ENCODE results near the gene ZNF410.
"Not testable (repeated sequence)": the region's sequence is repeated elsewhere in the genome, so short reads cannot be mapped to it uniquely, and the experiment has no call there.

Gene ZNF410

DNA sequence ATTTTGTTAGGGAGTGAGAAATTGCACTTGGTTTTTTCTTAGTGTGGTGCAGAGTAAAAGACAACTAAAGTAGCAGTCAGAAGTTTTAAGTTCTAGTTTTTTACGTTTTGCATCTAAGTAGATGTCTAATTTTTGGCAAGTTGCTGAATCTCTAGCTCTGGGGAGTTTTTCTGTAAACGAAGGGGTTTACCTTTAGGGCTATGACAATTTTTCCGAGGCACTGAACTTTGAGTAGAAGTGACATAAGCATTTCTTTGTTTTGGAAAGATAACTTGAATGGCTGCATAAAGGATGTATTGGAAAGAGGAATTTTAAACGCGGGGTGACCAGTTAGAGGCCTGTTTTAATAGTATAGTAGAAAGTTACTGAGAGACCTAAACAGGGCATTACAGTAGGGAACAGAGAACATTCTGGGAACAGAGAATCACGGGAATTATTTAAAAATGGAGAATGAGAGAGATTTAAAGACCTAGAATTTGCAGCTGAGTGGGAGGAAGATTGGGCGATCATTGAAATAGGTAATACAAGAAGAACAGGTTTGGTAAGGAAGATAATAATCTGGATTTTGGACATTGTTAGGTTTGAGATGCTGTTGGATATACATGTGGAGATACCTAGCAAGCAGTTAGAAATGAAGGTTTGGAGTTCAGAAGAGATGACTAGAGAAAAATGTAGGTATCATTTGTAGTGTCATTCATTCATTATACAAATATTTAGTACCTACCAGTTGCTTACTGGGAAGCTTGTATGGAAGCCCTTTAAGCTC, 1.2 kb downstream of the ZNF410 start:
- no peak for DNase-seq

DNA sequence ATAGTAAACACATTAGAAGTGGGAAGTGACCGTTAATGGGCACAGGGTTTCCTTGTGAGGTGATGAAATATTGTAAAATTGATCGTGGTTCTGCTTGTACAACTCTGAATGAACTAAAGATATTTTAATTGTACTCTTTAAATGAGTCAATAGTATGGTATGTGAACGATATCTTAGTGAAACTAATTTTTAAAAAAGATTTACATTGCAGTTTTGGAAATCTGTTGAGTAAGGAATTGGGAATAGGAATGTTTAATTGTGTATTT, 1.7 kb downstream of the ZNF410 start:
- peak; percentile 36 for DNase-seq

DNA sequence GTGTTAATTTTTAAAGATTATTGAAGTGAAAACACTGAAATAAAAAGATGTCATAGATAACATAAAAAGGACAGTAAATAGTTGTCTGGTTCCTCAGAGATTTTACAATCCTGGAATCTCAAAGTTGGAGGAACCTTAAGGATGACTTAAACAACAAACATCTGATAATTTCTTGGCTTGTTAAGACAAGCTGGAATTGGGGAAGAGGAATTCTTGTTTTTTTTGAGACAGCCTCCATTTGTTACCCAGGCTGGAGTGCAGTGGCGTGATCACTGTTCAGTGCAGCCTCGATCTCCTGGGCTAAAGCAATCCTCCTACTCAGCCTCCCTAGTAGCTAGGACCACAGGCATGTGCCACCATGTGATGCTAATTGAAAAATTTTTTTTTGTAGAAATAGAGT, 2.3 kb downstream of the ZNF410 start:
- DNase-seq, result peak; percentile 44

DNA sequence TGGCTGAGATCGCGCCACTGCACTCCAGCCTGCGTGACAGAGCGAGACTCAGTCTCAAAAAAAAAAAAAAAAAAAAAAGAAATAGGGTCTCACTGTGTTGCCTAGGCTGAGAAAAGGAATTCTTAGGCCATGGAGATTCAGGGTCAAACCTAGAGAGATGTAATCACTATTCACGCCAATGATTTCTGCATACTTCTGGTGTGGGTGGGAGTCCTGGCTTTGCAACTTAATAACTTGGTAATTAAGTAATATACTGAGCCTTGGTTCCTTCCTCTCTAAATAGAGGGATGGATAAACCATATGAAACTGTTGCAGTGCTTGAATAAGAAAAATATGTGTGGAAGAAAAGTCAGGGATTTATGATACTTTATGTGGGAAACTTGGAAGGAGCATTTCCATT, 2.7 kb downstream of the ZNF410 start:
- DNase-seq, result no peak

DNA sequence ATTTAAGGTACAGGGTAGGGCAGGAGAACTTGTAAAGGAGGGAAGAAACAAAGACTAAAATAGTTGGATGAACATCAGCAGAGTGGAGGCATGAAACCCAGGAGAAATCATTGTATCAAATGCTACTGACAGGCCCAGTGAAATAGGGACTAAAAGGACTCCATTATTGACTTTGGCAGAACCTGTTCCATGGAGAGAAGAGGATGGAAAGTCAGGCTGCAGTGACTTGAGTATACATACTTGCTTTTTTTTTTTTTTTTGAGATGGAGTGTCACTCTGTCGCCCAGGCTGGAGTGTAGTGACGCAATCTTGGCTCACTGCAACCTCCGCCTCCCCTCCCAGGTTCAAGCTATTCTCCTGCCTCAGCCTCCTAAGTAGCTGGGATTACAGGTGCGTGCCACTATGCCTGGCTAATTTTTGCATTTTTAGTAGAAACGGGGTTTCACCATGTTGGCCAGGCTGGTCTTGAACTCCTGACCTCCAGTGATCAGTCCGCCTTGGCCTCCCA, 7.6 kb downstream of the ZNF410 start:
- DNase-seq, result not testable (repeated sequence)

DNA sequence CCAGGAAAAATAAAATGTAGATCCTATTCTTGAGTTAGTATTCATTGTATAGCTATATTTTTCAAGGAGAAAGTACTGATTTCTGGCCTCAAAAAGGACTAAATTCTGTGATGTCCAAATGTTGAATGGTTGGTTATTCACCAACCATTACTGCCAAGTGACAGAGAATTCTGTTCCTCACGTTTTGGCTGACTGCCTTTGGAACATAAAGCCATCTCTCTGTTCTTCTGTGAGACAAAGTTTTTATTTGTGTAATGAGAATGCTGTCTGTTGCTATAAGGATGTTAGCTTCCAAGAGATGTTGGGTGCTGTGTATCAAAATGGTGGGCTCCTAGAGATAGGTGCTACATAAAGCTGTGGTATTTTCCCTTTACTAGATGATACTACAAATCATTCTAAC, 9.3 kb downstream of the ZNF410 start:
- DNase-seq, result no peak

DNA sequence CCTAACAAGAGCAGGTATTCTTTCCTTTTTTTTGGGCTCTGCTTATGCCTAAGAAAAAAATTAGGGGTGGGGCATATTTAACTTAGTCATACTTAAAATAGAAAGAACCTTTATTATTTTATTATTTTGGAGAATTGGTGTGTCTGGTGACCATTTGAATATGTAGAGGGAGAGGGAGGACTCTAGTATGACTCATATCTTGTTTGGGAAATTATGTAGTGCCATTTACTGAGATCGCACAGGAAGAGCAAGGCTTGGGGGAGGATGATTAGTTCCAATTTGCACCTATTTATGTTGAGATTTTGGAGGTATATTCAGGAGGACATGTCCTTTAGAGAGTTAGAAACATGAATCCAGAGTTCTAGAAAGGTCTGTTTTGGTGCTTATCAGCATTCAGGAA, 9.9 kb downstream of the ZNF410 start:
- DNase-seq, result no peak

DNA sequence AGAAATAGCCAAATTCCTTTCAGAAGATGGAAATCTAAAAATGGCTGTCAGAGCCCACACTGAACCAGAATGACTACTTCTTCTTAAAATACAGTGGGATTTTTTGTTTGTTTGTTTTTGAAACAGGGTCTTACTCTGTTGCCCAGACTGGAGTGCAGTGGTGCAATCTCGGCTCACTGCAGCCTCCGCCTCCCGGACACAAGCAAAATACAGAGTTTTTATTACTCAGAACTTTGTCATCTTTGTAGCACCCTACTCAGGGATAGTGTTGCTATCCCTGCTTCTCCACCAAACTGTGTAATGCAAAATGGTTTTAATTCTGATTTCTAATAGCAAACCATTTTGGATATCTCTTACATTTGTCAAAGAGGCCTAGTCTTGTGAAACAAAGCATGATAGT, 16.4 kb downstream of the ZNF410 start:
- DNase-seq, result no peak

DNA sequence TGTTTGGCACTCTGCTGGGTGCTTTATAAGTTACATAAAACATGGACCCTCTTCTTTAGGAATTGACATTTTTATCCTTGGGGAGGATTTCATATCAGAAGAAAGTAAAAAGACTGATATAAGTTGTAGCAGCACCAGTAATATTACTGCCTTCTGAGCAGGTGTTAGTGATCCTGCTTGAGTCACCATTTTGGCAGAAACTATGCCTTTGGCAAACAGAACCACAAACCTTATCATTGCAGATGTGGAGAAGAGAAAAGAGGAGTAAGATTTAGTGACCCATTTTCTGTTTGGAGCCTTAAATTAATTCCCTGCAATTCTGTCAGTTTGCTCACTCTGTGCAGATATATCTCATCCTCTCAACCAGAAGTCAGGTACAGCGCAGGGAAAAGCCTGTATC, 23.0 kb downstream of the ZNF410 start:
- no peak for DNase-seq

DNA sequence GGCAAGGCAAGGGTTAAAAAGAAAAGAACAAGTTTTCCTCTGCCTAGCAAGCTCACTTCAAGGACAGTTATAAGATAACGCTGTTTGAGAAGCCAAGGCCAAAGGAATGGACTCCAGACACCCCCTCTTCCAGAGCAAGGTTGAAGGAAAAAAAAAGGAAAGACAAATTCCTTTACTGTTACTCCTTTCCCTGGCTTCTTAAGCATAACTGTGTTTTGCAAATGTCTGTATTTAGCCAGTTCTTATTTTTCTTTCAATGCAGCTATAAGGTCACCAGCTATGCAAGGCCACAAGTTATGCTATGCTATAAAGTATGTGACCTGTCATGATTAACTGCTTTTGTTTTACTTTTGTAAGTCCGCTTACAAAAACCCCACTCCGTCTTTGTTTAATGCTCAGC, 26.6 kb downstream of the ZNF410 start:
- peak; percentile 6 for DNase-seq

DNA sequence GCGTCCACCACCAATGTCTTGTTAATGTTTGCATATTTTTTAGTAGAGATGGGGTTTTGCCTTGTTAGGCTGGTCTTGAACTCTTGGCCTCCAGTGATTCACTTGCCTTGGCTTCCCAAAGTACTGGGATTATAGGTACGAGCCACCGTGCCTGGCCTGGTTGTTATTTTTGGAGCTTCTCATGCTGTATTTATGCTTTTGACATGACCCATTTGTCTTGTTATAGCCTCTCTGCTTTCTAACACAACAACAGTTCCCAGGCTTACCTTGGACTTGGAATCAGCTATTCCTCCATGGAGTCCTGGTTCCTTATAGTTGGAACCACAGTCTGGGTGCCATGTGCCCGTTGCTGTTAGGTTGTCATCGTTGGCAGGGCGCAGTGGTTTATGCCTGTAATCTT, 29.7 kb downstream of the ZNF410 start:
- no peak for DNase-seq

DNA sequence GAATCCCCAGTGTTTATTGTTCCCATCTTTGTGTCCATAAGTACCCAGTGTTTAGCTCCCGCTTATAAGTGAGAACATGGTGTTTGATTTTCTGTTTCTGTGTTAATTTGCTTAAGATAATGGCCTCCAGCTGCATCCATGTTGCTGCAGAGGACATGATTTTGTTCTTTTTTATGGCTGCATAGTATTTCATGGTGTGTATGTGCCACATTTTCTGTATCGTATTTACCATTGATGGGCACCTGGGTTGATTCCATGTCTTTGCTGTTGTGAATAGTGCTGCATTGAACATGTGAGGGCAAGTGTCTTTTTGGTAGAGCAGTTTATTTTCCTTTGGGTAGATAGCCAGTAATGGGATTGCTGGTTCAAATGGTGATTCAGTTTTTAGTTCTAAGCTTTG, 32.8 kb downstream of the ZNF410 start:
- DNase-seq, result not testable (repeated sequence)

DNA sequence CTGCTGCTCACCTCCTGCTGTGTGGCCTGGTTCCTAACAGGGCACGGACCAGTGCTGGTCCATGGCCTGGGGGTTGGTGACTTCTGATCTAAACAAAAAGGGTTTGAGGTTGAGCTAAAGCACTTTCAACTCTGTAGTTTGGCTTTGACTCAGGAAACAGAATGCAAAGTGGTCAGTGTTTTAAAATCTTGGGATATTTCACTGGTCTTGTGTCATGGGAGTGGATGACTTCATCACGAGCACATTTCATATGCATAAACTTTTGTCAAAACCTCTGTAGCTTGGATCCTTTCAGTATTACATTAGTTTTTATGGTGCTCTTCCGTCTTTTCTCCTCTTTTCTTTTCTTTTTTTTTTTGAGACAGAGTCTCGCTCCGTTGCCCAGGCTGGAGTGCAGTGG, 37.7 kb downstream of the ZNF410 start:
- no peak for DNase-seq

DNA sequence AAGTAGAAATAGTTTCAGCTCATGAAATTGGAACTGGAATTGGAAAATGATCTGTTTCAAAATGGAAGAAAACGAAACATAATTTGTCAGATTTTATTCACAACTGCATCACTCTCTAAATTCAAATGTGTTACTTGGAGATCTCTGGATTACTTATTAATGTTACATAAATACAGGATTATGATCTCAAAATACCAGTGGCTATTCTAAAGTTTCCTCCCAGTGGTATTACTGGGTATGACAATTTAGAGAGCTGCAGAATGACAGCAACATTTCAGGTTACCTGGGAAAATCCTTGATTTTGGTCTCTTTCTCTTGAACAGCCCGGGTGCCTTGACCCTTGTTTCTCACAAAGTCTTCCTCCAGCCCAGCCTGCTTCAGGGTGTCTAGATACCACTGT, 49.0 kb downstream of the ZNF410 start:
- DNase-seq, result no peak

DNA sequence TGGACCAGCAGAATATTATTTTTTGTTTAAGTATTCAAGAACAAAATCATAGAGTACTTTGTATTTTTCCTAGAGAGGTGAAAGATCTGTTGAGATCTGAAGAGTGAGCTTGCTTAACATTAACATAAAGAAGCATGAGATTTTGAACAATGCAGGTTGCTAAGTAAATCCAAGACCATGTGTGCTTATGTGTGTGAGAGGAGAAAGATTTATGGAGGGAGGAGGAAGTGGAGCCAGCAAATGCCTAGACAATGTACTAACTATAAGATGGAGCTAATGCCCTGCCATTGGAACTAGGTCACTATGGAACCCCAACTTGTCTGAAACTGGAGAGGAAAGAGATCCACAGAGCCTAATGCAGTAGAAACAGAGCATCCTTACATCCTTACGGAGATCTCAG, 49.9 kb downstream of the ZNF410 start:
- no peak for DNase-seq

DNA sequence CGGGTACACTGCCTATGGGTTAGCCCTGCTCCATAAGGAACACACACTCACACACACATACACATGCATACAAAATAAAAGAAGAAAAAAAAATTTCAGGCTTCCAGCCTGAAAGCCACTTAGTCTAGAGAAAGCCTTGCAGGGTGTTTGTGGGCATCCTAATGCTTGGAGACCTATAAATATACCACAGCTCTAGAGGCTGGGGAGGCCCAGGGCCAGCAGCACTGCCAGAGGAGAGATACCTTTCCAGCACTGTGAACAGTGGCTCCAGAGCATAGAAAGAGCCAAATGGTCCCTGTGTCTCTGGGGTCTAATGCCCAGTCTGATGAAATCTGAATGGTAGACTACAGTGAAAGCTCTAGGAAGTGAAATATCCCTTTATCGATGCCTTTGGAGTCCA, 50.4 kb downstream of the ZNF410 start:
- DNase-seq, result no peak

DNA sequence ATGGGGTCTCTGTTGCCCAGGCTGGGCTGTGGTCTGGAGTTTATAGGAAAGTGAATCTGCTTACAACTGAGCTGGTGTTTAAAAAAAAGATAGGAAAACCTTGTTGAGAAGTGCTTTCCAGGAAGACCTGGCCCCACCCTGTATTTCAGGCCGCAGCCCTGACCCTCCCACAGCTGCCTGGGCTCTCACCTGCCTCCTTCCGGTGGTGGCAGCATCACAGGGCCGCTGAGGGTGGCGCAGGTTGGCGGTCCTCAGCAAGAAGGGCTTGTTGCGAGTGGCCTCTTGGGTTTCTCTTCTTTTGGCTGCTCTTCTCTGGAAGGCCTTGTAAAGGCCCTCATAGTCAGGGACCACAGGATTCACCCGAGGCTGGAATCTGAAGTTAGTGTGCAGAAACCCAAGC, 55.5 kb downstream of the ZNF410 start:
- no peak for DNase-seq

DNA sequence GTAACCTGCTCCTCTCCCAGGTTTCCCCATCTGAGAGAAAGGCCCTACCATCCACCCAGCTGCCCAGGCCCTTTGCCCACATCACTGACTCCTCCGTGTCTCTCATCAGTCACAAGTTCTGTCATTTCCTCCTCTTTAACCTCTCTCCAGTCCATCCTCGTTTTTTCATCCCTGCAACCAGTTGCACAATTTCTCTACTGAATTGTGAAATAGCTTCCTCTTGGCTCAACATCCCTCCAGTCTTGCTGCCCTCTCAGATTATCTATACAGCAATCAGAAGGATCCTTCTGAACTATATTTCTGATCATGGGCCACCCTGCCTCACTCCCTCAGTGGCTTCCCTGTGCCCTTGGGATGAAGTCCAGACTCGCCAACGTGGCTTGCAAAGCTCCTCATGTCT, 56.4 kb downstream of the ZNF410 start:
- DNase-seq, result peak; percentile 34

DNA sequence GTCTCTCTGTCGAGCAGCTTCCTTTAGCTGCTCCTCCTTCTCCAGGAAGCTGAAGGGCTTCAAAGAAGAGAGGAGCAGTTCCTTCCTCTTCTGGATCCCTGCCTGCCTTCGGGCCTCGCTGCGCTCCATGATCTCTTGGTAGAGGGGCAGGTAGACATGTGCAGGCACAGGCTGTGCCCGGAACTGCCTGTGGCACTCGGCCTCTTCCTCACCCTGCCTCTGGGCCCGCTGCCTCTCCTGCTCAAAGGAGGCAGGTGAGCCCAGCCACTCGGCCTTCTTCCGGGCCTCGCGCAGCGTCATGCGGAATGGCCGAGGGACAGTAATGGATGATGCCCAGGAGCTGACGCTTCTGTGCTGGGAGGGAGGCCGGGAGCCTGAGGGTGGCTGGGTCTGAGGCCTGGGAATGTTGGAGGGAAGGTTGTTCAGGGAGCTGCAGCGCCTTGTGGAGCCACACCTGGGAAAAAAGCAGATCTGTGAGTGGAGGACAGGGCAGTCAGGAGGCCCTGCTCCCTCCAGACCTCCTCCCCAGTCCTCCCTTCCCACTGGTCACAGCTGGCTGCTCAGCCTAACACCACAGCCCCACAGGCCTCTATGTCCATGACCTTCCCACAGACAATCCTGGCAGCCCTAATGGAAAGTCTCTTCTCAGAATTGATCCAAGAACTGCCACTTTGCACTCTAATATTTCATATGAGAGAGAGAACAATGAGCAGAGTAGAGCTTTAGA, 57.9 kb downstream of the ZNF410 start:
- no peak for DNase-seq

DNA sequence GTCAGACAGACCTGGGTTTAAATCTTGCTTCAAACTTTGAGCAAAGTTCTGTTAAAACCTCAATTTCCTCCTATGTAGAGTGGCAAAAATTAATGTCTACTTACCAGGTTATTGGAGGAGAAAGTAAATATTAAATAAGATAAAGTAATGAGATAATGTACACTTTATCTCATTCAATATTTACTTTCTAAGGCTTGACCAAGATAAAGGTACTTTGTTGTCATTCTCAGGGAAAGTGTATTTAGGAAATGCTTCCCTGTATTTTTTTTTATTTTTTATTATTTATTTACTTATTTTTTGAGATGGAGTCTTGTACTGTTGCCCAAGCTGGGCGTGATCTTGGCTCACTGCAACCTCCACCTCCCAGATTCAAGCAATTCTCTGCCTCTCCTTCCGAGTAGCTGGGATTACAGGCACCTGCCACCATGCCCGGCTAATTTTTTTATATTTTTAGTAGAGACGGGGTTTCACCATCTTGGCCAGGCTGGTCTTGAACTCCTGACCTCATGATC, 58.6 kb downstream of the ZNF410 start:
- DNase-seq, result no peak

DNA sequence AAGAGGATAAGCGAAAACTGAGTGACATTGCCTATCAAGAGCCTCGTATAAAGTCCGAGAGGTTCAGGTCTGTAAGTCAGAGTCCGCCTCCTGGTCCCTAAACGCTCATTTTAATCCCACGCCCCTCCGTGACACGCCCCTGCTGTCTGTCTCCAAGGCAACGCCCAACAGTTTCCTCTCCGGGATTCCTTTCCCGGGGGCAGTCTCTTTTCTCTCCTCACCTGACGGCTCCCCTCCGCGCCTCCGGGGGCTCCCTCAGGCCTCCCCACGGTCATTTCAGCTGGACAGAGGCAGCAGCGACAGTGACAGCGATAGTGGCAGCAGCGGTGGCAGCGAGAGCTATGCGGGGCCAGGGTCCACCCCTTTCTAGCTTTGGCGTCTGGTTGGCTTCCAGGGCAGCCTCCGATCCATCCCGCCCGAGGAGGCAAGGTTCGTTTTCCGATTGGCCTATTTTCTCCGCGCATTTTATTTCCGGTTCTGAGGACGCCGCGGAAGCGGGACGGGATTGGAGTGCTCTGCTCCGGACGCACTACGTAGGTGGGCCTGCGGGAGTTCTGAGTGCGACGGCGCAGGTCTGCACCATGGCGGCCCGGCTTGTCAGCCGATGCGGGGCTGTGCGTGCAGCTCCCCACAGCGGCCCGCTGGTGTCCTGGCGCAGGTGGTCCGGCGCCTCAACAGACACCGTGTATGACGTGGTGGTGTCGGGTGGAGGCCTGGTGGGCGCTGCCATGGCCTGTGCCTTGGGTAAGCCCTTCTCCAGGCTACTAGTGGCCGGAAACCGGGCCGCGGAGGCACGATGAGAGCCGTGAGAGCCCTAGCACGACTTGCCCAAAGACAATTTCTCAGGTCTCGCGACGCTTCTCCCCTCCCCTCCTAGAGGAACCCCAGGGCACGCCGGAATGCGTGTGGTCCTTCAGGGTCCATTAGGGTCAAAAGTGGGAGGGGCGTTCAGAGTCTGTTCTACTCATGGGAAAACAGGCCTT, 63.4 kb downstream of the ZNF410 start, which contains the start of the genes COQ6 and FAM161B:
TSS of gene COQ6 (plus strand) at position 551 of the 983 bp plus-strand sequence. CDS start at position 582, 31 bp downstream.
TSS of gene FAM161B (minus strand) at position 343 of the 983 bp plus-strand sequence. CDS start at position 275, 68 bp downstream.
- peak; percentile 97 for DNase-seq

DNA sequence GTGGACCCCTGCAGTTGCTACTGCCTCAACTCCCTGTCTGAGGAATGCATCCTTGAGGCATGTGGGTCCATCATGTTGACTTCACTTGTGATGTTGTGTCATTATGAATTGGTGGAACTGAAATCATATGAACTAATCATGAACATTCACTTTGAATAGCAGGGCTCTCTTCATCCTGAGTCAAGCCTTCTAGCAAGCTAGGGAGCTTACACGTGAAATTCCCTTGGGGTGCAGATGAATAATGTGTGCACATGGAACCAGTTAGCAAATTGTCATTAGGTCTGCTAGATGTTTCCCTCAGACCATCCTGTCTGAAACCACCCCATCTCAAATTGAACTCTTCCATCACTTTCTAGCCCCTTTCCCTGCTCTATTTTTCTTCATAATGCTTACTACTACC, 67.1 kb downstream of the ZNF410 start:
- peak; percentile 17 for DNase-seq

DNA sequence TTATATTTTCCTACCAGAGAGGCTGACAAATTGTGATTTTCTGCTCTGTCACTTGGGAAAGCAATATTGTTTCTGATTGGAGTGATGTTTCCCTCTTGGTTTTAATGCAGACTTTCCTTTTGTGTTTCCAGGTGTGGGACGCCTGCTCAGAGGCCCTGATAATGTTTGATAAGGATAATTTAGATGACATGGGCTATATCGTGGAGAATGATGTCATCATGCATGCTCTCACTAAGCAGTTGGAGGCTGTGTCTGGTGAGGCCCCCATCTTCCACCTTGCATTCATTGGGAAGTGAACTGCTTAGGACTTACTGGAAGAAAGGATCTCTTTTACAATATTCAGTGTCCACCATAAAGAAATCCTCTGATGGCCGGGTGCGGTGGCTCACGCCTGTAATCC, 69.0 kb downstream of the ZNF410 start:
- no peak for DNase-seq
